Measurements from ENCODE around the gene LIN52. TPM values are rescaled to one million over a fixed set of nuclear protein-coding genes. Genes with fewer than 3 reads are reported as not detected.

Gene LIN52
- total RNA-seq, 2 experiments from 2014 or later = 12.0 to 15.0 TPM

DNA sequence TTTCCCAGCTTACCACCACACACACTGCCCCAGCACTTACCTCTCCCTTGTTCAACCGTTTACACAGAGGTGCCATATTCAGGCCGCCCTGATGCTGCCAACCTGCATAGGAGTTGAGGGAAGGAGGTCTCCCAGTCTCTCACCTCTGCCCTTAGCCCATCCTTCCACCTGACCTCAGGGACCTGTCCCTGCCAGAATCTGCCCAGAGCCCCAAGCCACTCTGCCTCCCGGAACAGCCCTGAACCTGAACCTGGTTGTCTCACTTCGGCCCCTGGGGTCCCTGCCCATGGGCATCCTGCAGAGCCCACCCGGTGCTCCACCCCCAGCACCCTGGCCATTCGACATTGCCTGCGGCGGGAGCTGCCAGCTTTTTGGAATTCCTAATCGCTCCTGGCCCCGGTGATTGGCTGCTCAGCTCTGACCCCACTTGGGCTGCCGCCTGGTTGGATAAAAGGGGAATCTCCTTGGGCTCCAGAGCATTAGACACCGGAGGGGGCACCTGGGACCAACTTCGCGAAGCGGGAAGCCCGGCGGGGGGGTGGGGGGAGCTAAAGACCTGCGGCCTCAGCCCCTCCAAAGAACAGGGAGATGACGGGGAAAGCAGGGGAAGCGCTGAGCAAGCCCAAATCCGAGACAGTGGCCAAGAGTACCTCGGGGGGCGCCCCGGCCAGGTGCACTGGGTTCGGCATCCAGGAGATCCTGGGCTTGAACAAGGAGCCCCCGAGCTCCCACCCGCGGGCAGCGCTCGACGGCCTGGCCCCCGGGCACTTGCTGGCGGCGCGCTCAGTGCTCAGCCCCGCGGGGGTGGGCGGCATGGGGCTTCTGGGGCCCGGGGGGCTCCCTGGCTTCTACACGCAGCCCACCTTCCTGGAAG lies 154.5 kb downstream of the LIN52 start, which contains the start of gene VSX2:
Gene VSX2, plus strand, starts transcription at position 476 of the 874 bp plus-strand sequence. Its CDS starts 113 bp downstream, at position 589.
- DNase-seq = no peak
- H3K27me3 Mint-ChIP-seq = peaks cover 68% of the 10 kb centered on the region
- H3K36me3 Mint-ChIP-seq = no peaks in the 10 kb centered on the region
- no peaks in the 10 kb centered on the region for H3K9me3 Mint-ChIP-seq
- H3K27ac Mint-ChIP-seq = no peak within 1 kb of the TSS
- H3K4me1 Mint-ChIP-seq = peaks cover 5% of the 10 kb centered on the region
- H3K4me3 Mint-ChIP-seq = no peak within 1 kb of the TSS
- POLR2A ChIA-PET = no interaction called here
- no peak for ATAC-seq (ENCODE audit: low read depth)

DNA sequence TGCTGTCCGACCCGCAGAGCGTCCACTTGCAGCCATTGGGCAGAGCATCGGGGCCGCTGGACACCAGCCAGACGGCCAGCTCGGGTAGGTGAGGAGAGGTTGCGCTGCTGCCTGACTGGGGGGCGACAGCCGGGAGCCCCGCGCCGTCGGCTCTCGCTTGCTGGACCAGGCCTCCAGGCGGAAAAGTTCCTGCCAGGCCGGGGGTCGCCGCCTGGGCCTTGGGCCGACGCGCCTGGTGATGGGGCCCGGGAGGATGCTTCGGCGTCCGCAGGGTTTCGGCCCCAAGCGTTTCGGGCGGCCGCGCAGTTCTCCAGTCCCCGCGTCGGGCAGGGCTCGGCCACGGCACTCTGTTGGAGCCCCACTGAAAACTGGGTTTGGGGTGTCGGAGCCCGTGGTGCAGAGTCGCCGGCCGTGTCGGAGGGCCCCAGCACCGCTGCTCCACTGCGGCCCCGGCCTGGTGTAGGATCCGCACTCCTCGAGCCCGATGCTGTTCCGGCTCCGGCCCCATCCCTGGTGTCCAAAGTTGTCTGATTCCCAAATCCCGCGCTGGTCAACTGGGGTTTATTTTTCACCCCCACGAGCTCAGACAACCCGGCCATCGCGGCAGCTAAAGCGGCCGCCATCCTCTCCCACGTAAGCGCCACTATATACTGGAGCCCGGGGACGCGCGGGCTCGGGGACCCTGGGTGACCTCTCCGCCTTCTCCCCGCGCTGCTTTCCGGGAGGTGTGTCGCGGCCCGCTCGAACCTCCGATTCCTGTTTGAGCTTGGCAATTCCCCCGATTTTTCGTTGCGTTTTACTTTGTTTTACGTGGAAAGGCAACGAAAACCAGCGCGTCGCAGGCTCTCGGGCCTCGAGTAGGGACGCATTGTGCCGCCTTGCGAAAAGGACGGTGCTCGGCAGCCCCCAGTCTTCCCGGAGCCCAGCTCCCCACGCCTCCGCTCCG lies 155.4 kb downstream of the LIN52 start:
- Mint-ChIP-seq H3K27me3 (peaks cover 69% of the 10 kb centered on the region), H3K36me3 (no peaks in the 10 kb centered on the region), H3K4me1 (peaks cover 5% of the 10 kb centered on the region), H3K27ac (no peak overlapping the region), H3K4me3 (peak overlapping the region; percentile 43), H3K9me3 (no peaks in the 10 kb centered on the region)
- POLR2A ChIA-PET = interaction anchor here (1.0 kb wide), 1 partner anchor 62 kb away, joined by 3 read pairs; the partner anchor contains the start of gene ABCD4
- no peak for ATAC-seq (ENCODE audit: low read depth)
- no peak for DNase-seq

DNA sequence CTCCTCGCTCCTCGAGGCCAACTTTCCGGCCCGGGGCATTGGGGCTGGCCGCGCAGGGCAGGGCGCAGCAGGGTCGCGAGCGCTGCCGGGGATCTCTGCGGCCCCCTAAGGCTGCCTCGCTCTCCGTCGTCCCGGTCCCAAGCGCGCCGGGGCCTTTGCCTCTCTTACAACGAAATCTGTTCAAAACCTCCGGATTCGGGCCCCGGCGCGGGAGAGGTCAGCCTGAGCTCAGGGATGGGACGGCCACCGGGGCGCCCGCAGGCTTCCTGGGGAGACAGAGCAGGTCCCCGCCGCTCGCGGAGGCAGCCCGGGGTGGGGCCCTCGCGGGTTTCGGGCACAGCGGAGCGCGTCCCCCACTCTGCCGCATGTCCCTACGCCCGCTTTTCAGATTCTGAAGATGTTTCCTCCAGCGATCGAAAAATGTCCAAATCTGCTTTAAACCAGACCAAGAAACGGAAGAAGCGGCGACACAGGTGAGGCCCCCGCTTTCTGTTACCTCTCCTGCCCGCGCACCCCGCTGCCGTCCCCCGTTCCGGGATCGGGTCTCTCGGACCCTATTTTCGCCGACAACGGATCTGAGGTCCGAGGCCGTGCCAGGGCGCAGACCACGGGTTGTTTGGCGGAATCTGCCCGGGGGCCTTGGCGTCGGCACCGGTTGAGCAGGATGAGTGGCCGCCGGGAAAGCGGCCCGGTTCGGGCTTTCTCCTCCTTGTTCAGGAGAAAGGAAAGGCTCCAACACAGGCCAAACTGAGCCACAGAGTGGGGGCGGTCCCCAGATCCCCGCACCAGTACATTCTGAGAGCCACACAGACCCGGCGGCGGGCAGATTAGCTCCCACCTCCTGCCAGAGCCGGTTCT lies 156.3 kb downstream of the LIN52 start:
- DNase-seq (peak; percentile 49), ATAC-seq (ENCODE audit: low read depth) (peak; percentile 23)
- Mint-ChIP-seq H3K9me3 (no peaks in the 10 kb centered on the region), H3K4me1 (peaks cover 5% of the 10 kb centered on the region), H3K27ac (no peak overlapping the region), H3K27me3 (peaks cover 67% of the 10 kb centered on the region), H3K4me3 (peak overlapping the region; percentile 43), H3K36me3 (no peaks in the 10 kb centered on the region)
- POLR2A ChIA-PET = interaction anchor here (1.0 kb wide), 1 partner anchor 62 kb away, joined by 3 read pairs; the partner anchor contains the start of gene ABCD4

GRCh38 chr14:74241652-74242017 lies 156.9 kb downstream of the LIN52 start:
- Mint-ChIP-seq H3K27ac (no peak overlapping the region), H3K4me1 (peaks cover 5% of the 10 kb centered on the region), H3K27me3 (peaks cover 65% of the 10 kb centered on the region), H3K4me3 (peak overlapping the region; percentile 43), H3K36me3 (no peaks in the 10 kb centered on the region), H3K9me3 (no peaks in the 10 kb centered on the region)
- POLR2A ChIA-PET = no interaction called here
- ATAC-seq (ENCODE audit: low read depth) (no peak), DNase-seq (no peak)

GRCh38 chr14:74242021-74242779 lies 157.4 kb downstream of the LIN52 start:
- DNase-seq (no peak), ATAC-seq (ENCODE audit: low read depth) (no peak)
- Mint-ChIP-seq H3K27me3 (peaks cover 67% of the 10 kb centered on the region), H3K36me3 (no peaks in the 10 kb centered on the region), H3K27ac (no peak overlapping the region), H3K4me1 (peaks cover 5% of the 10 kb centered on the region), H3K9me3 (no peaks in the 10 kb centered on the region), H3K4me3 (no peak overlapping the region)
- POLR2A ChIA-PET = no interaction called here

DNA sequence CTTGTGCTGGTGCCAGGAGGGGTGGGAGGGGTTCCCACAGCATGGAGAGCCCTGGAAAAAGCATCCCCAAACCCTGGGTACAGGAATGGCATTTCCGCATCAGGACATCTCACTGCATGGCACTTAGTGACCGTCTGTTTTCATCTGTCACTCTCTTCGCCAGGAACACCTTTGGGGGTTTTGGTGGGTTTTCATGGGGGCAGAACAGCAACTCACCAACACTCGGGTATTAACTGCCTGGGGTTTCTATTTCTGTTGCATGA lies 158.0 kb downstream of the LIN52 start:
- no peak for DNase-seq
- Mint-ChIP-seq H3K27ac (no peak overlapping the region), H3K9me3 (no peaks in the 10 kb centered on the region), H3K27me3 (peaks cover 72% of the 10 kb centered on the region), H3K36me3 (no peaks in the 10 kb centered on the region), H3K4me1 (peaks cover 5% of the 10 kb centered on the region), H3K4me3 (no peak overlapping the region)
- ATAC-seq (ENCODE audit: low read depth) = no peak
- POLR2A ChIA-PET = no interaction called here

DNA sequence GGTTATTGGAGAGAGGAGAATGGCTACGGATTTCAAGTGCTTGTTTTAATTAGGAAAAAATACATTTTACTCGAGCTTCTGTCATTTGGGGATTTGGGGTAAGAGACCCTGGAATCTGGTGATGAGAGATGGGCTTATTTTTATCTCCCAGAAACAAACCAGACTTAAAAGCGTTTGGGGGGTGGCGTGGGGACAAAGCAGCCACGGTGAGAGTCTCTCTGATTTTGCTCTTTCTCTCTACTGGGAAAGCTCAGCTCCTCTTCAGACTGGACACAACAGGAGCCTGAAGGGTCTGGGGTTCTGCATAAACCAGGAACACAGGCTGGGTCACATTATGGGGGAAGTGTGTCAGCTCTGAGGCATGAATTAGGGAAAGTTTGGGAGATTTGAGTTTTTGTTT lies 158.3 kb downstream of the LIN52 start:
- Mint-ChIP-seq H3K4me1 (peaks cover 5% of the 10 kb centered on the region), H3K27me3 (peaks cover 70% of the 10 kb centered on the region), H3K27ac (no peak overlapping the region), H3K36me3 (no peaks in the 10 kb centered on the region), H3K9me3 (no peaks in the 10 kb centered on the region), H3K4me3 (no peak overlapping the region)
- POLR2A ChIA-PET = no interaction called here
- no peak for ATAC-seq (ENCODE audit: low read depth)
- no peak for DNase-seq

GRCh38 chr14:74244115-74244514 lies 159.4 kb downstream of the LIN52 start:
- POLR2A ChIA-PET = no interaction called here
- Mint-ChIP-seq H3K4me3 (no peak overlapping the region), H3K27ac (no peak overlapping the region)

GRCh38 chr14:74245292-74245691 lies 160.5 kb downstream of the LIN52 start:
- DNase-seq = no peak
- no peak overlapping the region for H3K4me3 Mint-ChIP-seq
- H3K27me3 Mint-ChIP-seq = peaks cover 64% of the 10 kb centered on the region

More at GRCh38 chr14:74244115-74244514, 159.4 kb downstream of the LIN52 start:
- Mint-ChIP-seq H3K36me3 (no peaks in the 10 kb centered on the region), H3K27me3 (peaks cover 65% of the 10 kb centered on the region), H3K9me3 (no peaks in the 10 kb centered on the region), H3K4me1 (peaks cover 5% of the 10 kb centered on the region)
- no peak for DNase-seq
- ATAC-seq (ENCODE audit: low read depth) = no peak

GRCh38 chr14:74246542-74246941 lies 161.8 kb downstream of the LIN52 start:
- no peak overlapping the region for H3K4me3 Mint-ChIP-seq
- POLR2A ChIA-PET = no interaction called here

More at GRCh38 chr14:74245292-74245691, 160.5 kb downstream of the LIN52 start:
- POLR2A ChIA-PET = no interaction called here
- Mint-ChIP-seq H3K9me3 (no peaks in the 10 kb centered on the region), H3K36me3 (no peaks in the 10 kb centered on the region), H3K27ac (no peak overlapping the region), H3K4me1 (peaks cover 5% of the 10 kb centered on the region)
- no peak for ATAC-seq (ENCODE audit: low read depth)

GRCh38 chr14:74248017-74248416 lies 163.3 kb downstream of the LIN52 start:
- Mint-ChIP-seq H3K27ac (no peak overlapping the region), H3K9me3 (no peaks in the 10 kb centered on the region), H3K4me3 (no peak overlapping the region), H3K36me3 (no peaks in the 10 kb centered on the region), H3K4me1 (peaks cover 4% of the 10 kb centered on the region), H3K27me3 (peaks cover 41% of the 10 kb centered on the region)
- POLR2A ChIA-PET = interaction anchor here (0.7 kb wide), 1 partner anchor 1169 kb away, joined by 5 read pairs; no protein-coding TSS in a partner anchor
- DNase-seq (no peak), ATAC-seq (ENCODE audit: low read depth) (no peak)

More at GRCh38 chr14:74246542-74246941, 161.8 kb downstream of the LIN52 start:
- H3K36me3 Mint-ChIP-seq = no peaks in the 10 kb centered on the region
- no peaks in the 10 kb centered on the region for H3K9me3 Mint-ChIP-seq
- H3K27ac Mint-ChIP-seq = no peak overlapping the region
- H3K4me1 Mint-ChIP-seq = peaks cover 6% of the 10 kb centered on the region
- peaks cover 52% of the 10 kb centered on the region for H3K27me3 Mint-ChIP-seq
- DNase-seq (no peak), ATAC-seq (ENCODE audit: low read depth) (no peak)
